Measurements from ENCODE around the gene SMIM20. TPM values are rescaled to one million over a fixed set of nuclear protein-coding genes. Genes with fewer than 3 reads are reported as not detected.

The SMIM20 gene
- total and polyA plus RNA-seq, 11 donors = 27.4 to 50.8 (median 40.3) TPM

DNA sequence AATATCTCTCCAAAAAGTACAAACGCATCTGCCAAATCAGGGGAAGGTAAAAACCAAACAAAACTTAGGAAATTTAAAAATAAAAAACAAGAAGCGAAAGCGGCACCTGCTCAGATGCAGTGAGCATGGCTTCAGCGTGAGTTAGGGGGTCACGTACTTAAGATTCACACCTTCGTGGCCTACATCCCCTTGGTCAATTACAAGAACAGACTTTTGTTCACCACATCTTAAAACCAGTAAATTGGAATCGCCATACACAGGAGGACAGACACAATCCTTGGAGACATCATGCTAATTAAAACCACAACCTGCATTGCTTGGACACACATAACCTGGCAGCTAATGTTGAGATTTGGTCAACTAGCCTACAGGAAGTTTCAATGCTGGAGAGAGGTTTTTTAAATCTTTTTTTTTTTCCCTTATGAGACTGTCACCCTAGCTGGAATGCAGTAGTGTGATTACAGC, 38.7 kb upstream of the SMIM20 start:
- WGBS, 4 donors = 91 to 96% (median 94%) methylated on average over 7 of the region's 7 CpGs
- Histone ChIP-seq H3K27me3 (no peaks in the 10 kb centered on the region), H3K27ac (no peak overlapping the region), H3K4me3 (no peak overlapping the region), H3K4me1 (no peaks in the 10 kb centered on the region), H3K9me3 (no peaks in the 10 kb centered on the region), H3K36me3 (no peaks in the 10 kb centered on the region)
- TF ChIP-seq POLR2A (IDR thresholded peaks at IDR 0.05) = no peak
- no peak for TF ChIP-seq CTCF (IDR thresholded peaks at IDR 0.05)
- ATAC-seq (no peak), DNase-seq (no peak)
- intact Hi-C loops (cut with DNase I) = no loop called here

GRCh38 chr4:25878676-25879075, 35.3 kb upstream of the SMIM20 start:
- WGBS, 4 donors = 61 to 74% (median 72%) methylated on average over 9 of the region's 9 CpGs
- no peak for TF ChIP-seq CTCF (IDR thresholded peaks at IDR 0.05)
- no peak for TF ChIP-seq POLR2A (IDR thresholded peaks at IDR 0.05)
- no peaks in the 10 kb centered on the region for H3K4me1 ChIP-seq
- ATAC-seq (no peak), DNase-seq (no peak)
- intact Hi-C loops (cut with DNase I) = no loop called here
- no peak overlapping the region for H3K4me3 ChIP-seq
- H3K36me3 ChIP-seq = no peaks in the 10 kb centered on the region
- H3K27ac ChIP-seq = no peak overlapping the region
- H3K9me3 ChIP-seq = no peaks in the 10 kb centered on the region
- no peaks in the 10 kb centered on the region for H3K27me3 ChIP-seq

GRCh38 chr4:25879091-25879584, 34.9 kb upstream of the SMIM20 start:
- intact Hi-C loops (cut with DNase I) = no loop called here
- Histone ChIP-seq H3K4me3 (no peak overlapping the region), H3K27ac (no peak overlapping the region), H3K4me1 (peaks cover 0 to 1% (median 0%) of the 10 kb centered on the region in 12 donors), H3K27me3 (no peaks in the 10 kb centered on the region), H3K9me3 (no peaks in the 10 kb centered on the region), H3K36me3 (no peaks in the 10 kb centered on the region)
- no peak for TF ChIP-seq CTCF (IDR thresholded peaks at IDR 0.05)
- no peak for TF ChIP-seq POLR2A (IDR thresholded peaks at IDR 0.05)
- DNase-seq (no peak), ATAC-seq (no peak)
- 65 to 95% (median 76%) methylated on average over 5 to 9 of the region's 9 CpGs for WGBS, 4 donors

DNA sequence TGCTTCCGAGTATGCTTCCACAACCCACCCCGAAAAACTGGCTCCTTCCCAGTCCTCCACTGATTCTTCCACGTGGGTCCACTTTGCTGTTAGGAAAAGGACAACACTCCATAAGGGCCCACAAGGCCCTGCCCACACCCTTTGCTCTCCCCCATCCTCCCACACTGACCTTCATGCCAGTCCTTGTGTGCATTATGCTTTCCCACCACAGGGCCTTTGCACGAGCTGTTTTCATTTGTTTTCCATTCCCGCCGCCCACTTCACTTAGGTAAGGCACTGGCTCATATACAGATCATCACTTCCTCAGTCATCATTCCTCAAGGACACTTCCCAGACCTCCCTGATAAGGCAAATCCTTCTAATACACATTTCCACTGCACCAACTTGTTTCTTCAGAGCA, 34.4 kb upstream of the SMIM20 start:
- intact Hi-C loops (cut with DNase I) = no loop called here
- peaks cover 0 to 6% (median 0%) of the 10 kb centered on the region in 12 donors for H3K4me1 ChIP-seq
- no peak for TF ChIP-seq POLR2A (IDR thresholded peaks at IDR 0.05)
- no peak for TF ChIP-seq CTCF (IDR thresholded peaks at IDR 0.05)
- H3K27me3 ChIP-seq = no peaks in the 10 kb centered on the region
- H3K36me3 ChIP-seq = no peaks in the 10 kb centered on the region
- WGBS, 4 donors = 95 to 97% (median 96%) methylated on average over 6 of the region's 6 CpGs
- DNase-seq (no peak), ATAC-seq (no peak)
- no peaks in the 10 kb centered on the region for H3K9me3 ChIP-seq
- no peak overlapping the region for H3K4me3 ChIP-seq
- no peak overlapping the region for H3K27ac ChIP-seq
